HG03095 (cell line): ENCODE data around the gene IREB2.
"Not testable (repeated sequence)": the region's sequence is repeated elsewhere in the genome, so short reads cannot be mapped to it uniquely, and the experiment has no call there.

ENCODE experiments used
- ATAC-seq: cut with Tn5 transposase; IDR thresholded peaks from one replicate; pipeline ENCODE4 v1.9.1; 2021; ENCODE audit warnings: moderate library complexity; ENCODE audit not compliant: unreplicated experiment

IREB2 gene

DNA sequence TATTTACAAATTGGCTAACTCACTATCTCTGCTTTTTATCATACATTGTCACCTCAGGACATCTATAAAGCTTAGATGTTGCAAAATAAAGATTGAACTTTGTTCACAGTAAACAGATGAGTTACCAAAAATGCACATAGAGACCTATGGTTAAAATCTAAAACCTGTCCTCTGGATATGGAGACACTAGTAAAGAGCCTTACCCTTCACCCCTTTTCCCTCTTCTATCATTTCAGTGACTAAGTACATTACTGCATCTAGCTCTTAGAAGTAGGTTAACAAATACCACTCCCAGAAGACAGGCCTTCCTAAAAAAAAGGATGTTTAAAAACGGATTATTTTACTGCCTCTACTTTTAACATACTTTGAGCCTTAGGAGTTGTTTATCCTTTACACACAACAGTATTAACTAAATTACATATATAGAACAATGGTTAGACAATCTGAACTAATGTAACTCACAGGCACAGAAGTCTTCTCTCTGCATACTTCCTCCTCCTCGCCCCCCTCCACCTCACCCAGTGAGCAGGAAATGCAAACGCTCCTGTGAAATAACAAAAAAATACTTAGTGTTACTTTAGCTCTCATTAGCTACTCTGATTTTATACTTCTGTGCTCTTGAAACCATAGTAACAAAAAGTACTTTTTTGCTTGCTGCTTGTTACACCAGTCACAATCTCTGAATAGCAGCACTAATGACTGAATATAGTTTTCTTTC lies 23.3 kb downstream of the IREB2 start:
- ATAC-seq: no peak

DNA sequence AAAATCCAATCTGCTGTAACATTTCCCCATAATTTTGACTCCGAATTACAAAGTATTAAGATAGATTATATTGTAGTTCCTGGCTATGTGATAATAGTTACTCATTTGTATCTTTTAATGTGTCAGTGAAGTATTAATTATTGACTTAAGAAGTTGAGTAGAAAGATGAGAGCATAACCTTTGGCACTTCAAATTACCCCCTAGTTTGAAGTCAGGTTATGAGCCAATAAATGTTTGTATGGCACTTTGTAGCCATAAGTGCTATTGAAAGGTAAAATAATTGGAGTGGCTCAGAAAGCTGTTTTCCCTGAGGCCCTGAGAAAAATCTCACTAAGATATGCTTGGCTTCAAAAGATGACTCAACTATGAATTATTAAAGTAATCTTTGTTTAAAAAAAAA lies 31.0 kb downstream of the IREB2 start:
- ATAC-seq: no peak

DNA sequence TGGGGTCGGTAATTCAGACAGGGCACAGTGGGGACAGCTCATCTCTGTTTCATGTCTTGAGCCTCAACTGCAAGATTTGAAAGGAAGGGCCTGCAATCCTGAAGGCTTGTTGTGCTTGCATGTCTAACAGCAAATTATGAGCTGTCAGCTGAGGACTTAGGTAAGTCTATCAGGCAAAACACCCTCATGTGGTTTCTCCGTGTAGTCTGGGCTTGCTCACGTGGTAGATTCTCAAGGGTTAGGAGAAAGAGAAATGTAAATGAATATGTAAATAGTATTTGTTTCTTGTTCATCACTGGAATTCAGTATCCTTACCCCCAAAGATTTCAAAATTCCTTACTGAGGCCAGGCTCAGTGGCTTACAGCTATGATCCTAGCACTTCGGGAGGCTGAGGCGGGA lies 39.3 kb downstream of the IREB2 start:
- no peak for ATAC-seq

GRCh38 chr15:78479650-78480049 lies 41.6 kb downstream of the IREB2 start:
- ATAC-seq: no peak

- ATAC-seq: no peak
Observed at GRCh38 chr15:78481917-78482316, 43.9 kb downstream of the IREB2 start.

DNA sequence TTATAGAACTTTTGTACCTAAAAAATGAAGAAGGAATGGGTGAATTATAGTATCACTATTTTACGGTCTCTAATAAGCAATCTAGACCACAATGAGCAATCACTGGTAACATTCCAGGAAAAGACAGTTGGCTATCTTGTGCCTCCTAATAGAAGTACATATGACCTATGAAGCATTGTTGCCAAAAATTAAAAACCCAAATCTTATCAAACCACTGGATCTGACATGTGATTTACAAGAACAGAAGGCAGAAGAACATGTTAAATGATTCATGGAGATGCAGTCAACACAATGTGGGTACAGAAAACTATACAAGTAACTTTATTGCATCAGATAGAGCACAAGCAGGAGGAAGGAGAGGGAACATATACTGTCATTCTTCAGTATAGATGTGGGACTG lies 54.9 kb downstream of the IREB2 start:
- no peak for ATAC-seq

GRCh38 chr15:78501857-78502256 lies 63.8 kb downstream of the IREB2 start:
- no peak for ATAC-seq

DNA sequence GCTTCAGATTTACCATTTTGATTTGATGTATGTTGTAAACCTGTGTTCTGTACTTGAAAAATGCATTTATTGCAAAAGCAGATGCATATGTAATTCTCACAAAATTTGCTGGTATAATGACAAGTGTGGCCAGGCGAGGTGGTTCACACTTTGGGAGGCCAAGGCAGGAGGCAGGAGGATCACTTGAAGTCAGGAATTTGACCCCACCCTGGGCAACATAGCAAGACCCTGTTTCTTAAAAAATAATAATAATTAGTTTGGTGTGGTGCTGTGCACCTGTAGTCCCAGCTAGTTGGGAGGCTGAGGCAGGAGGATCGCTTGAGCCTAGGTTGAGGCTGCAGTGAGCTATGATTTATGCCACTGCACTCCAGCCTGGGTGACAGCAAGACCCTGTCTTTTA lies 64.6 kb downstream of the IREB2 start:
- ATAC-seq: no peak

DNA sequence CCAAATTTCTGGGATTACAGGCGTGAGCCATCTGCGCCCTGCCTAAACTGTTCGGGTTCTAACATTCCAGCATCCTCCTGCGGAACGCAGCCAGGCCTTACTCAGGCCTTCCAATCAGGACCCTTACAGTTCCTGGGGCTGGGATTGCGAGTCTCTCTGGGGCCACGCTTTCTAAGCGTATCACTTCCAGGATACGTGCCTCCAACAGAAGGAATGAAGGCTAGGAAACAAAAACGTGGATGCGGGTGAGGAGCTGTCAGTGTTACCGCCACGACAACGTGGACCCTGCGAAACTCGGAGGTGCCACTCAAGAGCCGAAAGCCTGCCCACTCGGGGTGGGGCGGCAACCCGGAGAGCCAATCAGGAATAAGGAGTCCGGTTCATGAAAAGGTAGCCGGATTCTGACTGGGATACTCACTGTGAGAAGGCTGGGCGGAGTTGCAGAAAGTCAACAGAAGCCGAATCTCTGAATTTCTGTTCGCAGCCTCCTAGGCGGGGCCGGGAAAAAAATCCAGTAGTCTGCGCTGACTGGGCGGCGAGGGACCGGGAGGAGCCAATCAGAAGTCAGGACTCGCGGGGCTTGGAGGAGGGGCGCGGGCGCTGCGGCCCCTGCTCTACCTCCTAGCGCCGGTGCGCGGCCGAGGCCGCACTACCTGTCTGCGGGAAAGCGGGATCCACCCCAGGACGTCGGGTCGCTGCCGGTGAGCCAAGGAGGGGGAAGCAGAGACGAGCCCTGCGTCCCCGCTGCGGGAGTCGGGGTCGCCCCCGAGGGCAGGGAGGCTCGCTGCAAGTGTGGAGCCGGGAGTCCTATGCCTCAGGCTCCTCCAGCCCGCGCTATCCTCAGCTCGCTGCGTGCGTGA lies 69.2 kb downstream of the IREB2 start, which contains the start of gene HYKK:
Gene HYKK, plus strand, starts transcription at position 607 of the 860 bp plus-strand sequence. CDS start 5,512 bp downstream, outside the sequence.
- ATAC-seq: peak; percentile 91

DNA sequence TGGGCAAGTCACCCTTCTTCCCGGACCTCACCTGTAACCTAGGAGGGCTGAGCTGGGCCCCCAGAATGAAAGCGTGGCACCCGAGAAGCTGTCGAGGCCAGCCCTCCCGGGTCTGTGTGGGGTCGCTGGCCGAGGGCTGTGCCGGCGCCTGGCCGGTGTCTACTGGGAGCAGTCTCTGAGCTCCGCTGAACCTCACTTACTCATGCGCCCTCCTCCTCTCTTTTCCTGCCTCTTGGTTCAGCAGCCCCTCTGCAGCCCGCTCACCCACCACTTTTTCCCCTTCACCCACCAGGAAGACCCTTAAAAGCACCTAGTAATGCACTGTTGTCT lies 69.8 kb downstream of the IREB2 start:
- ATAC-seq: peak; percentile 31

DNA sequence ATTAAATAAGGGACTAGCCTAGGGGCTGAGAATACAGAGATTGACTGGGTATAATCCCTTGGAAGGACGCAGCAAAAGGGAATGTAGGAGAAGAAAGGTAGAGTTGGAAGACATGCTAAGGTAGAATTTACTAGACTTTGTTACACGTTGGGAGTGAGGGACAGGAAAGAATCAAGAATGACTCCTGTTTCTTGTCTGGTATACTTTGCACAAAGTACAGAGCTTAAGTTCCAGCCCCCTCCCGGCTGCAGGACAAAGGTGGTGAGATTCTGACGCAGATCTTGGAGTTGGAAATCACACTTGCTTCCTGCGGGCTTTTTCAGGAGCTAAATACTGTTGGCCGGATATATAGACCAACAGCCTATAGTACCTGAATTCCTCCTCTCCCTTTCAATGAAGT lies 70.3 kb downstream of the IREB2 start:
- no peak for ATAC-seq

- no peak for ATAC-seq
Observed at GRCh38 chr15:78509726-78510312, 71.8 kb downstream of the IREB2 start.

DNA sequence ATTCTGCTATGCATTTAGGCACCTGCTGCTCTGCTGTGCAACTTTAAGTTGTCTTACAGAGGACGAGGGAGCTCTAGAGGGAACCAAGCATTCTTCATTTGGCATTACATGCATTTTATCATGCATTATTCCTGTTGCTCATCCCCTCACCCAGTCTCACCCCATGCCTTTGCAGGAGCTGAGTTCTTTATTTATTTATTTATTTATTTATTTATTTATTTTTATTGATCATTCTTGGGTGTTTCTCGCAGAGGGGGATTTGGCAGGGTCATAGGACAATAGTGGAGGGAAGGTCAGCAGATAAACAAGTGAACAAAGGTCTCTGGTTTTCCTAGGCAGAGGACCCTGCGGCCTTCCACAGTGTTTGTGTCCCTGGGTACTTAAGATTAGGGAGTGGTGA lies 82.0 kb downstream of the IREB2 start:
- ATAC-seq: not testable (repeated sequence)

DNA sequence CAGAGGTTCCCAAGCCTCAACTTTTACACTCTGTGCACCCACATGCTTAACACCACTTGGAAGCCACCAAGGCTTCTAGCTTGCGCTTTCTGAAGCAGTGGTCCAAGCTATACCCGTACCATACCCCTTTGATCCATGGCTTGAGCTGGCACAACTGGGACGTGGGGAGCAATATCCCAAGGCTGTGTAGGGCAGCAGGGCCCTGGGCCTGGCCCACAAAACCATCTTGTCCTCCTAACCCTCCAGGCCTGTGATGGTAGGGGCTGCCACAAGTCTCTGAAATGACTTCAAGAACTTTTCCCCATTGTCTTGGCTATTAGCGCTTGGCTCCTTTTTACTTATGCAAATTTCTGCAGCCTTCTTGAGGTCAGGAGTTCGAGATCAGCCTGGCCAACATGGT lies 86.2 kb downstream of the IREB2 start:
- no peak for ATAC-seq

GRCh38 chr15:78527325-78527724 lies 89.3 kb downstream of the IREB2 start:
- no peak for ATAC-seq

DNA sequence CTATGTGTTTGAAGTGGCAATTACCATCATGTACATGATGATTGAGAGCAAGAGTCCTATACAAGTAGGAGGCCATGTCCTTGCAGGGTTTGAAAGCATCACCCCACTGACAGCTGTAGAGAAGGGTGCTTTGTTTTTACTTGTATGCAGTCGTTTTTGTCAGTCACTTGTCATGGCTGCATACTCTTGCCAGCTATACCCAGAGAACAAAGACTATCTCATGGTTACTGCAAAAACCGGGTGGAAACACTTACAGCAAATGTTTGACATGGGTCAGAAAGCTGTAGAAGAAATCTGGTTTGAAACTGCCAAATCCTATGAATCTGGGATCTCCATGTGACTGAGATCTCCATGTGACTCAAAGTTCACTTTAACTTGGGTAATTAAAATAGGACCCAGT lies 95.3 kb downstream of the IREB2 start:
- no peak for ATAC-seq

DNA sequence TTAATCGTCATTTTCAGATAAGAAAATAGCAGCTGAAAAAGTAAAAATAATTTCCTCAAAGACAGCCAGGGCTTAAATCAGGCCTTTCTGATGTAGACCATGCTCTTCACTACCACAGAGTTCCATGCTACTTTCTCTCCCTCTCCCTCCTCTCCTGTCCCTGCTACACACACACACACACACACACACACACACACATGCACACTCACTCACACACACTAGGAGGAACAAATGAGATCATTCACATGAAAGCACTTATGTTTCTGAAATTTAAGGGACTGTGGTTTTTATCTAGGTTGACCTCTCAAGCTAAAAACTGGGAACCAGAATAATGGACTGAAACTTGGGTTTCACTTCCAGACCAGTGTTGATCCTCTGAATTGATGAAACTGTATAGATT lies 98.1 kb downstream of the IREB2 start:
- no peak for ATAC-seq

DNA sequence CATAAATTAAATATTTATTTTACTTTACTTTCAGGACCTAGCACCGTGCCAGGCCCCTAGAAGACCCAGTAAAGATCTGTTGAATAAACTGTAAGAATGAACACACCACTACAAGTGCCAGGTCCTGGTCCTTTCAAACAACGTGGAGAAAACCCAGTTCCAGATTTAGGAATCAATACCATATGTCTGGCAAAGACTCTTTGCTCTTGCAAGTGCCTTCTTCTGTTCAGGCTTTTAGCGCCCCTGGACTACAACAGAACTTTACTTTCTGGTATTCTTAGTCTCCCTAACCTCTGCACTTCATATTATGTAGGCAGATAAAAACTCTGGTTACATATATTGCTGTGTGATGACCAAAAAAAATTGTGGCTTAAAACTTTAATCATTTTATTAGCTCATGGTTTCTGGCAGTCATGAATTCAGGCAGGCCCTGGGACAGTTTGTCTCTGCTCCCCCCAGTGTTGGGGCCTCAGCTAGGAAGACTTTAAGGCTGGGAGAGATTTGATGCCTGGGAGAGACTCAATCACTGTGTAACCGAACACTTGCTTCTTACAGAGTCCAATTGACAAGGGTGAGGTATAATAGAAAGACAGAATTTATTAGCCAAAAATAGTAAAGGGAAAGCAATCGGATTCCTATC lies 99.4 kb downstream of the IREB2 start:
- no peak for ATAC-seq

DNA sequence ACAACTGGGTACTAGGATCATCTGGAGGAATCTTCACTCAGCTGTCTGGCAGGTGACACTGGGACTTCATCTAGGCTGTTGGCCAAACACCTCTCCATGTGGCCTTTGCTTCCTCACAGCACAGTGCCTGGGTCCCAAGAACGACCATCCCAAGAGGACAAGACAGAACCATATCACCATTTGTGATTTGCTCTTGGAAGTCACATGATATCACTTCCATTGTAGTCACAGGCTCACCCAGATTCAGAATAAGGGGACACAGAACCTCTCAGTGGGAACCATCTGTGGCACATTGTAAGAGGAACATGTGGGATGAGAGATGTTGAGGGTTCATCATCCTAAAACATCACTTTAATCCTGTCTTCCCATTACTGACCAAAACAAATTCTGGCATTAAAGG lies 100.3 kb downstream of the IREB2 start:
- ATAC-seq: no peak

DNA sequence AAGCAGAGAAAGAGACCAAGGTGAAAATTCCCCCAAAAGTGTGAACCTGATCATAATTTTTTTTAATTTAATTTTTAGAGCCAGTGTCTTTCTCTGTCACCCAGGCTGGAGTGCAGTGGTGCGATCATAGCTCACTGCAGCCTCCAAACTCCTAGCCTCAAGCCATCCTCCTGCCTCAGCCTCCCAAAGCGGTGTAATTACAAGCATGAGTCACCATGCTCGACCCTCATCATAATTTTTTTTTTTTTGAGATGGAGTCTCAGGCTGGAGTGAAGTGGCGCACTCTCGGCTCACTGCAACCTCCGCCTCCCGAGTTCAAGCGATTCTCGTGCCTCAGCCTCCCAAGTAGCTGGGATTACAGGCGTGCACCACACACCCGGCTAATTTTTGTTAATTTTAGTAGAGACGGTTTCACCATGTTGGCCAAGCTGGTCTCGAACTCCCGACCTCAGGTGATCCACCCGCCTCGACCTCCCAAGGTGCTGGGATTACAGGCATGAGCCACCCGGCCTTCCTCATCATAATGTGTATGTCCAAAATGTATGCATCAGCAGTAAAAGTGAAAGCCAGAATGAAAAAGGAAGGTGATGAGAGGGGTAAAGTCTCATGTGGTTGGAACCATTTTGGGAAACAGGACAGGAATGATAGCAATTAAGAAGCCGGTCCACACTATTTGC lies 101.6 kb downstream of the IREB2 start:
- ATAC-seq: not testable (repeated sequence)
